ENCODE data around the gene RCSD1. TPM values are rescaled to one million over a fixed set of nuclear protein-coding genes. Genes with fewer than 3 reads are reported as not detected.

Gene RCSD1
- total and polyA plus RNA-seq, 12 donors, result 3.3 to 15.4 (median 9.4) TPM

- Histone ChIP-seq H3K9me3 (replicated peaks in 1 of 3) (no peaks in the 10 kb centered on the region), H3K27ac (no peak overlapping the region), H3K4me3 (no peak overlapping the region), H3K27me3 (no peaks in the 10 kb centered on the region), H3K4me1 (replicated peaks in 1 of 2) (peaks cover 20 to 35% of the 10 kb centered on the region in 2 donors), H3K36me3 (replicated peaks in 1 of 2) (no peaks in the 10 kb centered on the region)
- intact Hi-C loops (cut with DNase I), result no loop called here
- no peak for DNase-seq
- 76 to 90% (median 81%) methylated on average over 3 of the region's 3 CpGs for WGBS, 4 donors
- TF ChIP-seq CTCF (IDR thresholded peaks at IDR 0.05), result no peak
- TF ChIP-seq POLR2A (IDR thresholded peaks at IDR 0.05), result no peak
Observed at GRCh38 chr1:167755654-167756053, 125.6 kb downstream of the RCSD1 start.

Other genes starting within 250 kb of the RCSD1 start
- gene CD247, start 111.7 kb upstream of the RCSD1 start, total RNA-seq, result 1 to 10 TPM in 4 of 9 donors, under 1 TPM in 4, not detected in 1; 0.26 to 2.3 (median 1.1) TPM
- 1 to 10 TPM in 2 of 3 donors, under 1 TPM in 1; 0.73 to 2.2 (median 1.2) TPM for gene CD247, start 111.7 kb upstream of the RCSD1 start, polyA plus RNA-seq
- gene CREG1, start 76.5 kb upstream of the RCSD1 start, total RNA-seq, result 100 to 1,000 TPM; 108 to 605 (median 229) TPM
- 100 to 1,000 TPM in 1 of 3 donors, 10 to 100 TPM in 2; 69.8 to 267 (median 86.9) TPM for gene CREG1, start 76.5 kb upstream of the RCSD1 start, polyA plus RNA-seq
- gene MPZL1, start 91.8 kb downstream of the RCSD1 start, total RNA-seq, result 100 to 1,000 TPM in 1 of 9 donors, 10 to 100 TPM in 8; 32.5 to 101 (median 64.1) TPM
- 10 to 100 TPM; 12.1 to 87.5 (median 20.6) TPM for gene MPZL1, start 91.8 kb downstream of the RCSD1 start, polyA plus RNA-seq